Common myeloid progenitor, CD34-positive (primary cell): ENCODE measurements around the gene CSMD2. TPM values are rescaled to one million over a fixed set of nuclear protein-coding genes. Genes with fewer than 3 reads are reported as not detected.

ENCODE experiments used
- CTCF ChIA-PET: fragments of 350-600 bp; sonication (Branson Sonifier 250); formaldehyde crosslinking; loops from one replicate; lab custom pipeline; 2021; ENCODE audit warnings: antibody characterized with exemption; lab: Charles Lee
- POLR2A ChIA-PET: fragments of 350-600 bp; sonication (Branson Sonifier 250); formaldehyde crosslinking; loops from one replicate; lab custom pipeline; 2021; ENCODE audit warnings: antibody characterized with exemption; lab: Charles Lee
- DNase-seq, 3 donors: peaks; one replicate each; pipeline versions ENCODE4 v3.0.0 to v3.0.0-alpha.2; 2013
- H3K27ac ChIP-seq, 2 experiments: 1 replicate in 1 of 2; 2 replicates in 1 of 2; pipeline ENCODE4 v1.7.0; 2013; ENCODE audit warnings: inconsistent platforms in 2 of 2, low read length in 2 of 2, mild to moderate bottlenecking in 2 of 2, low read depth in 1 of 2, moderate library complexity in 1 of 2; ENCODE audit not compliant: severe bottlenecking in 2 of 2, insufficient read depth in 1 of 2, poor library complexity in 1 of 2
- H3K27me3 ChIP-seq, 5 experiments: replicated peaks in 2 of 5; 1 replicate in 3 of 5; 2 replicates in 2 of 5; pipeline versions ENCODE4 v1.6.1 to v1.7.0; 2013; ENCODE audit warnings: low read length in 4 of 5, mild to moderate bottlenecking in 2 of 5, moderate library complexity in 2 of 5, inconsistent platforms in 1 of 5; ENCODE audit not compliant: insufficient read depth in 5 of 5, control insufficient read depth in 4 of 5
- H3K36me3 ChIP-seq, 4 experiments: 1 replicate in 2 of 4; 2 replicates in 2 of 4; pipeline versions ENCODE4 v1.6.1 to v1.7.0; 2013; ENCODE audit warnings: low read length in 3 of 4, control low read depth in 1 of 4, mild to moderate bottlenecking in 1 of 4; ENCODE audit not compliant: control insufficient read depth in 4 of 4, insufficient read depth in 4 of 4
- H3K4me1 ChIP-seq, 4 experiments: 1 replicate in 3 of 4; 2 replicates in 1 of 4; pipeline versions ENCODE4 v1.6.1 to v1.7.1; 2013; ENCODE audit warnings: low read length in 3 of 4, mild to moderate bottlenecking in 3 of 4, control low read depth in 1 of 4, inconsistent platforms in 1 of 4, moderate library complexity in 1 of 4; ENCODE audit not compliant: control insufficient read depth in 4 of 4, insufficient read depth in 4 of 4; ENCODE audit errors: control extremely low read depth in 1 of 4
- H3K4me3 ChIP-seq, 7 experiments: 1 replicate in 4 of 7; 2 replicates in 3 of 7; pipeline versions ENCODE4 v1.5.1 to v1.7.0; 2013; ENCODE audit warnings: mild to moderate bottlenecking in 7 of 7, low read length in 6 of 7, moderate library complexity in 6 of 7, inconsistent platforms in 2 of 7, low read depth in 2 of 7, control low read depth in 1 of 7; ENCODE audit not compliant: insufficient read depth in 4 of 7, control insufficient read depth in 1 of 7; ENCODE audit errors: extremely low read depth in 1 of 7
- H3K9me3 ChIP-seq, 5 experiments: 1 replicate in 4 of 5; 2 replicates in 1 of 5; pipeline versions ENCODE4 v1.6.1 to v1.7.1; 2013; ENCODE audit warnings: low read length in 4 of 5, mild to moderate bottlenecking in 2 of 5, inconsistent platforms in 1 of 5, low read depth in 1 of 5, moderate library complexity in 1 of 5; ENCODE audit not compliant: control insufficient read depth in 4 of 5, insufficient read depth in 2 of 5; ENCODE audit errors: control extremely low read depth in 1 of 5
- WGBS: methylation state at CpG from one replicate; pipeline ENCODE4 v1.1.5; 2013; ENCODE audit not compliant: insufficient coverage; 5-methylcytosine and 5-hydroxymethylcytosine counted together
- polyA plus RNA-seq: library from polyadenylated mRNA; unstranded; fragments of 120-200 nt; gene quantifications from one replicate; pipeline ENCODE4 v1.2.1, GENCODE V29; 2013

CSMD2 gene
- not detected for polyA plus RNA-seq

GRCh38 chr1:34164771-34165391 is at the start of gene CSMD2:
Gene CSMD2 (minus strand): TSS chr1:34165230. CDS start chr1:34165097, 133 bp downstream.
- Histone ChIP-seq H3K36me3 (no peaks in the 10 kb centered on the region), H3K4me1 (peaks cover 0 to 33% (median 17%) of the 10 kb centered on the region in 4 experiments), H3K4me3 (peak within 1 kb of the TSS in 3 of 7 experiments; percentile 36 to 70 (median 59)), H3K27ac (no peak within 1 kb of the TSS), H3K9me3 (peaks cover 0 to 3% (median 0%) of the 10 kb centered on the region in 5 experiments), H3K27me3 (peaks cover 14 to 100% (median 49%) of the 10 kb centered on the region in 5 experiments)
- under 1% methylated on average over 58 of the region's 78 CpGs for WGBS
- POLR2A ChIA-PET, result no interaction called here
- CTCF ChIA-PET, result no interaction called here
- DNase-seq, result peak in 2 of 3 donors; percentile 34 to 37

DNA sequence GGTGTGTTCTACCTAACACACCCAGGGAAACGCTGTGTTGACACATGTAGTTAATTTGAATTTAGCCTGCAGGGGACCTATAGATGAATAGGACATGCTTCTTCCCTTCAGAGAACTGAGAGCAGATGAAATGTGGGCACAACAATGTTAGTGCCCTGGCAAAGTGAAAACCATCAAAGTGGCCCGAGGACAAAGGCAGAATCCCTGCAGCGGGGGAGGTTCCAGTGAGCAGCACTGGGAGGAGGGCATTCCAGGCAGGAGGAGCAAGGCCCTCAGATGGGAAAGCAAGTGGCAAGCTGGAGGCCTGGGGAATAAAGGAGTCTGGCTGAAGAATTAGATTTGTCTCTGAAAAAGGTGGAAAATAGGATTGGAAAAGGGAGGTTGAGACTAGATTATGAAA is 48.9 kb upstream of the CSMD2 start:
- Histone ChIP-seq H3K36me3 (no peaks in the 10 kb centered on the region), H3K27ac (no peak overlapping the region), H3K4me3 (no peak overlapping the region), H3K9me3 (peaks cover 0 to 3% (median 0%) of the 10 kb centered on the region in 5 experiments), H3K4me1 (no peaks in the 10 kb centered on the region), H3K27me3 (peaks cover 0 to 32% (median 0%) of the 10 kb centered on the region in 5 experiments)
- no peak for DNase-seq
- POLR2A ChIA-PET, result no interaction called here
- CTCF ChIA-PET, result no interaction called here
- WGBS, result 78% methylated on average over 3 of the region's 3 CpGs

GRCh38 chr1:34212673-34213072 is 47.6 kb upstream of the CSMD2 start:
- no peak overlapping the region for H3K4me3 ChIP-seq
- no peak for DNase-seq
- no peaks in the 10 kb centered on the region for H3K36me3 ChIP-seq
- no peaks in the 10 kb centered on the region for H3K4me1 ChIP-seq
- H3K27me3 ChIP-seq, result peaks cover 0 to 28% (median 0%) of the 10 kb centered on the region in 5 experiments
- 69% methylated on average over 4 of the region's 4 CpGs for WGBS
- ChIA-PET POLR2A (no interaction called here), CTCF (no interaction called here)
- H3K9me3 ChIP-seq, result peaks cover 0 to 3% (median 0%) of the 10 kb centered on the region in 5 experiments
- H3K27ac ChIP-seq, result no peak overlapping the region

DNA sequence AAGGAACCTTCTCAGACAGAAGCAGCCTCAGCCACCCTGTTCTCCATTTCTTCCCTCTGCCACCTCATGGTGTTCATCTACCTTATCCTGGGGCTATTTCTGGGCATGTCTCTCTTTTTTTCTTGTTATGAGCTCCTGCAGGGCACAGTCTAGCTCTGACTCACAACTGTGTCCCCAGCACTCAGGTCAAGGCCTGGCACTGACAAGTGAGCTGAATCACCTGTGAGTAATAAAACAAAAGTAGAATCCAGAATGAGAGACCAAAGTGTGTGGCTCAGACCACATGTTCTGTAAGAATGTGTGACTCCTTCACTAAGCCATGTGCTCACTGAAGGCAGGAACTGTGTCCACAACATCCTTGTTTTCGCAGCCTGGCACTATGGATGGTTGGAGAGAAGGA is 34.9 kb upstream of the CSMD2 start:
- peaks cover 0 to 14% (median 0%) of the 10 kb centered on the region in 5 experiments for H3K27me3 ChIP-seq
- H3K4me1 ChIP-seq, result no peaks in the 10 kb centered on the region
- 100% methylated on average over 1 of the region's 1 CpG for WGBS
- DNase-seq, result no peak
- CTCF ChIA-PET, result no interaction called here
- H3K27ac ChIP-seq, result no peak overlapping the region
- H3K36me3 ChIP-seq, result no peaks in the 10 kb centered on the region
- no peaks in the 10 kb centered on the region for H3K9me3 ChIP-seq
- POLR2A ChIA-PET, result no interaction called here
- no peak overlapping the region for H3K4me3 ChIP-seq

DNA sequence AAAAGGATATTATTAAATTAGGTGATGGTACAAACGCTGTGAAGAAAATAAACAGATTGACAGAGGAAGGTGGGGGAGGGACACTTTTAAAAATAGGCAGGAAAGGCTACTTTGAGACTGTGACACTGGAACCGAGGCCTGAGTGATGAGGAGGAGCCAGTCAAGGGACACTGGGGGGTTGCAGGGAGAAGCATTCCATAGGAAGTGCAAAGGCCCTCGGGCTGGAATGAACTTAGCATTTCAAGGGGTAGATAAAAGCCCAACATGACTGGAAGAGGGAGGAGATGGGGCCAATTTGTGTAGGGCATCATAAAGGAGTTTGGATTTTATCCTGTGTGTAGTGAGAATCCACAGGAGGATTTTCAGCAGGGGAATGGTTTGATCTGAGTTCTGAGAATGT is 27.6 kb upstream of the CSMD2 start:
- Histone ChIP-seq H3K27me3 (peaks cover 0 to 32% (median 7%) of the 10 kb centered on the region in 5 experiments), H3K4me3 (no peak overlapping the region), H3K9me3 (peaks cover 0 to 6% (median 0%) of the 10 kb centered on the region in 5 experiments), H3K4me1 (no peaks in the 10 kb centered on the region), H3K36me3 (no peaks in the 10 kb centered on the region), H3K27ac (no peak overlapping the region)
- POLR2A ChIA-PET, result no interaction called here
- CTCF ChIA-PET, result no interaction called here
- DNase-seq, result no peak
- WGBS, result 47% methylated on average over 3 of the region's 3 CpGs

DNA sequence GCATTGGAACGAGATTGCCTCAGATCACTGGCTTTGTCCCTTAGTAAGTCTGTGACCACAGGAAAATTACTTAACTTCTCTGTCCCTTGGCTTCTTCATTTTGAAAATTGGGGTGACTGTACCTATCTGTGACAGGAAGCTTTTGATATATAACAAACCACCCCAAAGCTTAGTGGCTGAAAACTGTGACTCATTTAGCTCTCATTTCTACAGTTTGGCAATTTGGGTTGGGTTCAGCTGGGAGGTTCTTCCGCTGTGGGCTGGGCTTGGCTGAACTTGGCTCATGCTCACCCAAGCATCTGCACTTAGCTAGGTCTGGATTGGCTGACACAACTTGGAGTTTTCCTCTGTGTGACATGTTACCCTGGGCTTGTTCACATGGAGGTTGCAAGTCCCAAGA is 25.7 kb upstream of the CSMD2 start:
- no peak for DNase-seq
- Histone ChIP-seq H3K36me3 (no peaks in the 10 kb centered on the region), H3K27ac (no peak overlapping the region), H3K9me3 (peaks cover 0 to 6% (median 0%) of the 10 kb centered on the region in 5 experiments), H3K4me3 (no peak overlapping the region), H3K27me3 (peaks cover 0 to 43% (median 7%) of the 10 kb centered on the region in 5 experiments), H3K4me1 (no peaks in the 10 kb centered on the region)
- CTCF ChIA-PET, result no interaction called here
- POLR2A ChIA-PET, result no interaction called here
- 100% methylated on average over 2 of the region's 2 CpGs for WGBS

DNA sequence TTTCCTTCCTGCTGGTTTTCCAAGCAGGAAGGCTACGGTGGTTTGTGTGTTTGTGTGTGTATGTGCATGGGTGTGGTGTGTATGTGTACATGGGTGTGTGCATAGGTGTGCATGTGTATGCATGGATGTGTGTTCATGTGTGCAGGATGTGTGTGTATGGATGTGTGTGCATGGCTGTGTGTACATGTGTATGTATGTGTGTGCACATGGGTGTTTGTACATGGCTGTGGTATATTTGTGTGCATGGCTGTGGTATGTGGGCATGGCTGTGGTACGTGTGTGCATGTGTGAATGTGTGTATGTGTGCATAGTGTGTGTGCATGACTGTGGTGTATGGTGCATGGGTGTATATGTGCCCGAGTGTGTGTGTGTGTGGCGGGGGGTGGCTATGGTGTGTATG is 24.0 kb upstream of the CSMD2 start:
- no peaks in the 10 kb centered on the region for H3K36me3 ChIP-seq
- no peak overlapping the region for H3K4me3 ChIP-seq
- ChIA-PET CTCF (interaction anchor here (1.2 kb wide), 1 partner anchor 9 kb away, joined by 3 read pairs; no protein-coding TSS in a partner anchor), POLR2A (no interaction called here)
- H3K27me3 ChIP-seq, result peaks cover 0 to 48% (median 7%) of the 10 kb centered on the region in 5 experiments
- no peak overlapping the region for H3K27ac ChIP-seq
- H3K4me1 ChIP-seq, result no peaks in the 10 kb centered on the region
- H3K9me3 ChIP-seq, result peaks cover 0 to 6% (median 0%) of the 10 kb centered on the region in 5 experiments
- 0% methylated on average over 1 of the region's 4 CpGs for WGBS
- DNase-seq, result no peak
